DND-41 (cell line): ENCODE measurements around the gene CENPB.

Source experiments
- EZH2 ChIP-seq: IDR thresholded peaks from 3 replicates; pipeline ENCODE4 v1.6.1; 2012; ENCODE audit warnings: borderline replicate concordance, low read depth, mild to moderate bottlenecking, moderate library complexity, low read length, inconsistent platforms; ENCODE audit not compliant: severe bottlenecking
- TF ChIP-seq, protein P1 (sequence below): IDR thresholded peaks from 2 replicates; pipeline ENCODE4 v1.5.1; 2012; ENCODE audit warnings: borderline replicate concordance, low read length, moderate library complexity, mild to moderate bottlenecking; ENCODE audit not compliant: poor library complexity, severe bottlenecking; ENCODE audit errors: extremely low read depth

DNA sequence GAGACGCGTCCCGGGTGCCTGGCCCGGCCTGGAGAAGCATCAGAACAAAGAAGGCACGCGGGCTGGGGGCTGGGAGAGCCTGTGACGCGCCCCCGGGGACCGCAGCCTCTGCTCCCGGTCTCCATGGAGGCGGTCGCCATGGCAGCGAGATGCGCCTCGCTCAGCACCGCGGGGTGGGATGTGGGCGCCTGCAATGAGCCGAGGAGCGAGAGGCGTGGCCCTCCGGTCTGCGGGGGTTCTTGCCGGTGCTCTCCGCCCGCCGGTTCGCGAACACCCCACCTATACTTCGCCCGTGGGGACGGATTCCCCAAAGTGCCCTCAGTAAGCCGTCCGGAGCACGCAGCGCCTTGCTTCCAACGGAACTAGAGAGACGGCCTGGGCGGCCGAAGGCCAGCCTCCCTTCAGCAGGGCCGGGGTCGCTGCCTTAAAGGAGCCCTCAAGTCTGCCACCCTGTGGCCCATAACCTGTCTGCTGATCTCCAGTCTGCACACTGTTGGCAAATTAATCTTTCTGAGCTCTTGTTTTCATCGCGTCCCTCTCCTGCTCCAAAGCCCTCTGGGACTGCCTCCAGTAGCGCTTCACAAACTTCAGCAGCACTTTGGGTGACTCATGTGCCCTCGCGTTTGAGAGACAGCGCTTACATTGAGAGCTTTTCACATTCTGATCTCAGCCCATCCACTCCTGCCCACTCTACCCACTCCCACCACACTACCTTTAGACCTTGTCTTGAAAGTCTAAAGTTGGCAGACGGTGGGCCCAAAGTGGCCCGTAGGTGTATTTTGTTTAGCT is 18.0 kb downstream of the CENPB start:
- TF ChIP-seq, protein P1, sequence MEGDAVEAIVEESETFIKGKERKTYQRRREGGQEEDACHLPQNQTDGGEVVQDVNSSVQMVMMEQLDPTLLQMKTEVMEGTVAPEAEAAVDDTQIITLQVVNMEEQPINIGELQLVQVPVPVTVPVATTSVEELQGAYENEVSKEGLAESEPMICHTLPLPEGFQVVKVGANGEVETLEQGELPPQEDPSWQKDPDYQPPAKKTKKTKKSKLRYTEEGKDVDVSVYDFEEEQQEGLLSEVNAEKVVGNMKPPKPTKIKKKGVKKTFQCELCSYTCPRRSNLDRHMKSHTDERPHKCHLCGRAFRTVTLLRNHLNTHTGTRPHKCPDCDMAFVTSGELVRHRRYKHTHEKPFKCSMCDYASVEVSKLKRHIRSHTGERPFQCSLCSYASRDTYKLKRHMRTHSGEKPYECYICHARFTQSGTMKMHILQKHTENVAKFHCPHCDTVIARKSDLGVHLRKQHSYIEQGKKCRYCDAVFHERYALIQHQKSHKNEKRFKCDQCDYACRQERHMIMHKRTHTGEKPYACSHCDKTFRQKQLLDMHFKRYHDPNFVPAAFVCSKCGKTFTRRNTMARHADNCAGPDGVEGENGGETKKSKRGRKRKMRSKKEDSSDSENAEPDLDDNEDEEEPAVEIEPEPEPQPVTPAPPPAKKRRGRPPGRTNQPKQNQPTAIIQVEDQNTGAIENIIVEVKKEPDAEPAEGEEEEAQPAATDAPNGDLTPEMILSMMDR: peak; percentile 78
- no peak for TF ChIP-seq EZH2
